ENCODE data around the gene ALG12. TPM values are rescaled to one million over a fixed set of nuclear protein-coding genes. Genes with fewer than 3 reads are reported as not detected.

Gene ALG12
- total RNA-seq, 2 experiments from 2014 or later, result 11.4 to 11.7 TPM

- no TSS peak for BruUV-seq (replicated peaks)
- Histone ChIP-seq H3K4me1 (ENCODE audit: insufficient read depth, low read length, poor library complexity, severe bottlenecking) (no peaks in the 10 kb centered on the region), H3K36me3 (ENCODE audit: insufficient read depth, low read length) (peaks cover 87% of the 10 kb centered on the region), H3K4me3 (ENCODE audit: low read depth, low read length, poor library complexity, severe bottlenecking) (no peak overlapping the region), H4K20me1 (ENCODE audit: insufficient read depth, low read length) (no peaks in the 10 kb centered on the region), H2AFZ (ENCODE audit: low read length) (no peak overlapping the region), H3K9me3 (ENCODE audit: low read length) (peaks cover 9% of the 10 kb centered on the region; the same call in 1 of the 2 replicates), H3K4me2 (ENCODE audit: low read length) (no peak overlapping the region), H3K79me2 (ENCODE audit: insufficient read depth, low read depth, low read length) (peaks cover 14% of the 10 kb centered on the region; the same call in 1 of the 2 replicates), H3K9me2 (ENCODE audit: insufficient read depth, low read length) (no peaks in the 10 kb centered on the region), H3K27ac (ENCODE audit: low read depth, low read length, poor library complexity, severe bottlenecking) (no peak overlapping the region)
- ChIA-PET POLR2A (no interaction called here), CTCF (ENCODE audit: unreplicated experiment) (no interaction called here)
- intact Hi-C loops (cut with micrococcal nuclease; ENCODE audit: unreplicated experiment), result no loop called here
- TF ChIP-seq CTCF (conservative IDR thresholded peaks at IDR 0.05; ENCODE audit: low read length) (no peak), EZH2phosphoT487 (IDR thresholded peaks at IDR 0.05; ENCODE audit: borderline replicate concordance, low read depth, low read length) (no peak)
- DNase-seq (ENCODE audit: low spot score), result no peak
Observed at GRCh38 chr22:49886346-49887063, 31.7 kb downstream of the ALG12 start.

GRCh38 chr22:49885881-49886280, 32.4 kb downstream of the ALG12 start:
- H4K20me1 ChIP-seq (ENCODE audit: insufficient read depth, low read length), result no peaks in the 10 kb centered on the region

More at GRCh38 chr22:49885881-49886280, 32.4 kb downstream of the ALG12 start:
- Histone ChIP-seq H3K4me2 (ENCODE audit: low read length) (no peak overlapping the region), H3K9me3 (ENCODE audit: low read length) (peaks cover 9% of the 10 kb centered on the region; the same call in 1 of the 2 replicates), H3K9me2 (ENCODE audit: insufficient read depth, low read length) (no peaks in the 10 kb centered on the region), H3K4me1 (ENCODE audit: insufficient read depth, low read length, poor library complexity, severe bottlenecking) (no peaks in the 10 kb centered on the region), H3K79me2 (ENCODE audit: insufficient read depth, low read depth, low read length) (peaks cover 17% of the 10 kb centered on the region; the same call in 1 of the 2 replicates), H3K4me3 (ENCODE audit: low read depth, low read length, poor library complexity, severe bottlenecking) (no peak overlapping the region), H2AFZ (ENCODE audit: low read length) (no peak overlapping the region), H3K27ac (ENCODE audit: low read depth, low read length, poor library complexity, severe bottlenecking) (no peak overlapping the region), H3K36me3 (ENCODE audit: insufficient read depth, low read length) (peaks cover 80% of the 10 kb centered on the region)
- ChIA-PET POLR2A (interaction anchor here (0.7 kb wide), 1 partner anchor 86 kb away, joined by 3 read pairs; no protein-coding TSS in a partner anchor), CTCF (ENCODE audit: unreplicated experiment) (no interaction called here)
- intact Hi-C loops (cut with micrococcal nuclease; ENCODE audit: unreplicated experiment), result no loop called here
- no TSS peak for BruUV-seq (replicated peaks)
- TF ChIP-seq CTCF (conservative IDR thresholded peaks at IDR 0.05; ENCODE audit: low read length) (no peak), EZH2phosphoT487 (IDR thresholded peaks at IDR 0.05; ENCODE audit: borderline replicate concordance, low read depth, low read length) (no peak)
- DNase-seq (ENCODE audit: low spot score), result no peak

Data from OCI-LY7 (cell line).